Measurements from ENCODE around the gene AP1M2.
"Not testable (repeated sequence)": the region's sequence is repeated elsewhere in the genome, so short reads cannot be mapped to it uniquely, and the experiment has no call there.

AP1M2 gene

DNA sequence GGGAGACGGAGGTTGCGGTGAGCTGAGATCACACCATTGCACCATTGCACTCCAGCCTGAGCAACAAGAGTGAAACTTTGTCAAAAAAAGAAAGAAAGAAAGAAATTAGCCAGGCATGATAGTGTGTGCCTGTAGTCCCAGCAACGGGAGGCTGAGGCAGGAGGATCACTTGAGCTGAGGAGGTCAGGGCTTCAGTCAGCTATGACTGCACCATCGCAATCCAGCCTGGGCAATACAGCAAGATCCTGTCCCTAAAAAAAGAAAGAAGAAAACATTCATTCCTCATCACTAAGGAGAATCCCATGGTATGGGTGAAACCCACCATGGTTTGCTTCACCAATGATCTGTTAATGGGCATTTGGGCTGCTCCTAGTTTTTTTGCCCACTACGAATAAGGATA lies 13.0 kb upstream of the AP1M2 start:
- no peak for DNase-seq

- no peak for DNase-seq
Observed at GRCh38 chr19:10593820-10594637, 6.9 kb upstream of the AP1M2 start.

GRCh38 chr19:10593148-10593547 lies 6.0 kb upstream of the AP1M2 start:
- DNase-seq, result no peak

- no peak for DNase-seq
Observed at GRCh38 chr19:10587839-10588150, 683 bp upstream of the AP1M2 start.

DNA sequence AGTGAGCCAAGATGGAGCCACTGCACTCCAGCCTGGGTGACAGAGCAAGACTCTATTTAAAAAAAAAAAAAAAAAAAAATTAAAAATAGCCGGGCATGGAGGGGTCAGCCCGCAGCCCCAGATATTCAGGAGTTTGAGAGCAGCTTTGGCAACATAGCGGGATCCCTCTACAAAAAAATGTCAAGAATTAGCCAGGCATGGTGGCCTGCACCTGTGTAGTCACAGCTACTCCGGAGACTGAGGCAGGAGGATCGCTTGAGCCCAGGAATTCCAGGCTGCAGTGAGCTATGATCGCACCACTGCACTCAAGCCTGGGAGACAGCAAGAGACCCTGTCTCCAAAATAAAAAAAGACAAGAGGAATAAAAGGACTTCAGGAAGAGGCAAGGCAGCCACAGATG lies 716 bp downstream of the AP1M2 start:
- DNase-seq, result no peak

- no peak for DNase-seq
Observed at GRCh38 chr19:10583036-10583776, 3.9 kb downstream of the AP1M2 start.

- DNase-seq, result no peak
Observed at GRCh38 chr19:10582091-10582490, 5.0 kb downstream of the AP1M2 start.

GRCh38 chr19:10580979-10581631 lies 6.0 kb downstream of the AP1M2 start:
- DNase-seq, result no peak

GRCh38 chr19:10577951-10578350 lies 9.2 kb downstream of the AP1M2 start:
- DNase-seq, result no peak

GRCh38 chr19:10575011-10575716 lies 11.9 kb downstream of the AP1M2 start:
- DNase-seq, result no peak

DNA sequence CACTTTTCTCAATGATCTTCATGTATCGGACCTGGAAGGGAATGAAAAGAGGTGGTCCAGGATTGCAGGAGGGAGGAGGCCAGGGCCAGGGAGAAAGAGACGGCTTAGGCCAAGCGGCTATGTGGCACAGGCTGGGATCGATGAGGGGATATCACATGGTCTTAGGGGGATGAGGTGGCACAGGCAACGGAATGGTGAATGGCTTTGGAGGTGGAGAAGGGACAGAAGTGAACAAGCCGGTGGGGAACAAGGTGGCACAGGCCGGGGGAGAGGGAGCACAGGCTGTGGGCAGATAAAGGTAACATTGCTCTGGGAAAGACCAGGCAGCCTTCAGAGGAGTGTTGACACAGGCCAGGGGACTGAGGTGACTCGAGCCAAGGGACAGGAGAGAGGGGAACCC lies 12.7 kb downstream of the AP1M2 start:
- no peak for DNase-seq

GRCh38 chr19:10573793-10574192 lies 13.3 kb downstream of the AP1M2 start:
- not testable (repeated sequence) for DNase-seq

- peak; percentile 75 for DNase-seq
Observed at GRCh38 chr19:10568826-10569651, 18.1 kb downstream of the AP1M2 start, which contains the start of gene CDKN2D. CDKN2D (minus strand) TSS chr19:10568979; CDS start chr19:10568653, 326 bp downstream.

DNA sequence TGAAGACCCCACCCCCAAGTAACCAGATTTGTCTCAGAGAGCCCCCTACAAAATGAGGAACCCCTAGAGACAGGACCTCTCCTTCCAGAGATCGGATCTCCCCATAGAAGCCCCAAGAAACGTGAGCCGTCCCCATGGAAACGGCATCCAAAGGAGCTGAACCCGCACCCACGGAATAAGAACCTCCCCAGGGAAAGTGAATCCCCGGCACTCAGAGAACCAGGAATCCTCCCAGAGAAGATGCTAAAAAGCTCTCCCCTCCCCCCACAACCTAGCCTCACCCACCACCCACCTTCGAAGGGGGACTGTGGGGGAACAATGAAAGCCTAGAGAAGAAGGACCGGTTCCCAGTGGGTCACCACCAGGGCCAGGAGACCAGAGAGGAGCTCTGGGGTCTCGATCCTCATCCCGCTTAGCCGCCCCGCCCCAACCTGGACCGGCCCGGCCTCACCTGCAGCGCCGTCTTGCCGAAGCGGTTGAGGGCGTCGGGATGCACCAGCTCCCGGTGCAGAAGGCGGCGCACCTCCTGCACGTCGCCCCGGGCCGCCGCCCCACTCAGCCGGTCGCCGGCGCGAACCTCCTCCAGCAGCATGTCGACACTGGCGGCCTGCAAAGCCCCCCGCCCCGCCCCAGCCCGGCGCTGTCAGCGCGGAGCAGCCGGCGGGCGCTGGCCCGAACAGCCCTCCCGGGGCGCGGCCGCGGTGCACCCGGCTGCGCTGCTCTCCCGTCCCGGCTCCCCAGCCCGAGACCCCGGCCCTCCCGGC lies 18.9 kb downstream of the AP1M2 start:
- DNase-seq, result no peak

GRCh38 chr19:10567656-10568055 lies 19.5 kb downstream of the AP1M2 start:
- no peak for DNase-seq

GRCh38 chr19:10566658-10567410 lies 20.3 kb downstream of the AP1M2 start:
- no peak for DNase-seq

GRCh38 chr19:10566408-10566657 lies 20.8 kb downstream of the AP1M2 start:
- DNase-seq, result no peak

- peak; percentile 40 for DNase-seq
Observed at GRCh38 chr19:10565567-10566407, 21.3 kb downstream of the AP1M2 start, which contains the start of gene KRI1. KRI1 (minus strand) TSS chr19:10566010; CDS start chr19:10565999, 11 bp downstream.

- DNase-seq, result no peak
Observed at GRCh38 chr19:10565028-10565566, 22.0 kb downstream of the AP1M2 start.

DNA sequence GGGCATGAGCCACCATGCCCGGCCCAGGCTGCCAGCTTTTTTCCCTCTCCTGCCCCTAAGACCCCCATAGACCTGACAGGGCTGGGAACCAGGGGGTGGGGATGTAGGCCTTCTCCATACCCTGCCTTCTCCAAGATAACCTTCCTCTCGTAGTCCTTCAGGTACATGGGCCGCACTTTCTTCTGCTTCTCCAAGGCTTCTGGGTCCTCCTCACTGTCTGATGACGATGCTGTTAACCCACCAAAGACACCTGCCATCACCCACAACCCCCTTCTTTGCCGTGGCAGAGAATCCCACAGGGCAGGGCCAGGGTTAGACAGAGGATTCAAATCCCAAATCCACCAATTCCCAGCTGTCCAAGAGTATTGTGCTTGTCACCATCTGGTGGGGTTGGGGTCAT lies 24.5 kb downstream of the AP1M2 start:
- DNase-seq, result no peak
